PC-3 (cell line): ENCODE data around the gene SP140. TPM values are rescaled to one million over a fixed set of nuclear protein-coding genes. Genes with fewer than 3 reads are reported as not detected.

Experiments
- ATAC-seq: fragments of 200-7000 bp; cut with Tn5 transposase; 2 replicates; pipeline ENCODE4 v1.9.1; 2020; ENCODE audit warnings: mild to moderate bottlenecking, moderate library complexity
- BruUV-seq: library from RNA; stranded (reverse); fragments of 400-500 nt; replicated peaks from 2 replicates; lab custom pipeline; 2021; lab: Mats Ljungman, UMichigan
- CTCF ChIA-PET: fragments of 300-600 bp; sonication (Branson Sonifier 250); formaldehyde crosslinking; loops from one replicate; lab custom pipeline; 2022; ENCODE audit warnings: antibody characterized with exemption; lab: Charles Lee
- POLR2A ChIA-PET: fragments of 300-600 bp; sonication (Branson Sonifier 250); formaldehyde crosslinking; loops from one replicate; lab custom pipeline; 2022; ENCODE audit warnings: antibody characterized with exemption; ENCODE audit not compliant: unreplicated experiment; lab: Charles Lee
- DNase-seq: peaks from one replicate; pipeline ENCODE4 v3.0.0-alpha.2; 2015
- H2AFZ ChIP-seq: fragments of 300-600 bp; sonication (generic); 2 replicates; pipeline ENCODE4 v1.6.0; 2016; ENCODE audit warnings: antibody characterized with exemption, low read length
- H3F3A ChIP-seq: fragments of 300-600 bp; sonication (generic); one replicate; pipeline ENCODE4 v1.6.0; 2017; ENCODE audit warnings: antibody characterized with exemption, low read length, control low read depth, mild to moderate bottlenecking; ENCODE audit not compliant: unreplicated experiment
- H3K27ac ChIP-seq: fragments of 300-600 bp; sonication (generic); 2 replicates; pipeline ENCODE4 v1.5.1; 2016; ENCODE audit warnings: mild to moderate bottlenecking, low read length
- H3K27me3 ChIP-seq: fragments of 300-600 bp; sonication (generic); 2 replicates; pipeline ENCODE4 v1.6.1; 2016; ENCODE audit warnings: low read length, mixed read lengths
- H3K36me3 ChIP-seq: fragments of 300-600 bp; sonication (generic); 2 replicates; pipeline ENCODE4 v1.6.1; 2016; ENCODE audit warnings: low read depth, mixed run types, low read length, mixed read lengths
- H3K4me1 ChIP-seq: fragments of 300-600 bp; sonication (generic); 2 replicates; pipeline ENCODE4 v1.5.1; 2016; ENCODE audit warnings: low read length; ENCODE audit not compliant: insufficient read depth
- H3K4me2 ChIP-seq: fragments of 300-600 bp; sonication (generic); 2 replicates; pipeline ENCODE4 v1.6.0; 2016; ENCODE audit warnings: low read length
- H3K4me3 ChIP-seq: fragments of 300-600 bp; sonication (generic); 2 replicates; pipeline ENCODE4 v1.5.1; 2016; ENCODE audit warnings: mild to moderate bottlenecking, low read length, mixed read lengths
- H3K79me2 ChIP-seq: fragments of 300-600 bp; sonication (generic); 2 replicates; pipeline ENCODE4 v1.6.1; 2017; ENCODE audit warnings: low read length, mixed read lengths
- H3K9ac ChIP-seq: fragments of 300-600 bp; sonication (generic); 2 replicates; pipeline ENCODE4 v1.6.0; 2016; ENCODE audit warnings: mild to moderate bottlenecking, low read length
- H3K9me2 ChIP-seq: fragments of 300-600 bp; sonication (generic); replicated peaks from 2 replicates; pipeline ENCODE4 v1.6.1; 2016; ENCODE audit warnings: mixed run types, low read length, mixed read lengths
- H3K9me3 ChIP-seq: fragments of 300-600 bp; sonication (generic); 2 replicates; pipeline ENCODE4 v1.6.1; 2016; ENCODE audit warnings: low read length, mixed read lengths
- H4K20me1 ChIP-seq: fragments of 300-600 bp; sonication (generic); 2 replicates; pipeline ENCODE4 v1.6.1; 2016; ENCODE audit warnings: low read length, mixed read lengths
- EZH2 ChIP-seq: fragments of 300-600 bp; sonication (generic); IDR thresholded peaks from one replicate; pipeline ENCODE4 v1.6.1; 2017; ENCODE audit warnings: antibody characterized with exemption, mild to moderate bottlenecking, low read length; ENCODE audit not compliant: unreplicated experiment
- EZH2phosphoT487 ChIP-seq: fragments of 300-600 bp; sonication (generic); IDR thresholded peaks from 2 replicates; pipeline ENCODE4 v1.6.1; 2018; ENCODE audit warnings: mild to moderate bottlenecking, antibody characterized with exemption, low read length, borderline replicate concordance
- intact Hi-C: fragments of 100-400 bp; cut with micrococcal nuclease; formaldehyde crosslinking; loops from 2 replicates; pipeline ENCODE4 v1.9.0; 2023
- total RNA-seq: library from RNA; depleted of rRNA; stranded (reverse); fragments of >200 nt; gene quantifications from 2 replicates; pipeline ENCODE4 v1.2.3, GENCODE V29; 2014
- TF ChIP-seq, protein P1 (sequence below): fragments of 300-600 bp; sonication (generic); conservative IDR thresholded peaks from 2 replicates; pipeline ENCODE4 v1.5.1; 2017; ENCODE audit warnings: antibody characterized with exemption, low read depth, mild to moderate bottlenecking, low read length

SP140 gene
- total RNA-seq, 1 experiment from 2014 or later: not detected

DNA sequence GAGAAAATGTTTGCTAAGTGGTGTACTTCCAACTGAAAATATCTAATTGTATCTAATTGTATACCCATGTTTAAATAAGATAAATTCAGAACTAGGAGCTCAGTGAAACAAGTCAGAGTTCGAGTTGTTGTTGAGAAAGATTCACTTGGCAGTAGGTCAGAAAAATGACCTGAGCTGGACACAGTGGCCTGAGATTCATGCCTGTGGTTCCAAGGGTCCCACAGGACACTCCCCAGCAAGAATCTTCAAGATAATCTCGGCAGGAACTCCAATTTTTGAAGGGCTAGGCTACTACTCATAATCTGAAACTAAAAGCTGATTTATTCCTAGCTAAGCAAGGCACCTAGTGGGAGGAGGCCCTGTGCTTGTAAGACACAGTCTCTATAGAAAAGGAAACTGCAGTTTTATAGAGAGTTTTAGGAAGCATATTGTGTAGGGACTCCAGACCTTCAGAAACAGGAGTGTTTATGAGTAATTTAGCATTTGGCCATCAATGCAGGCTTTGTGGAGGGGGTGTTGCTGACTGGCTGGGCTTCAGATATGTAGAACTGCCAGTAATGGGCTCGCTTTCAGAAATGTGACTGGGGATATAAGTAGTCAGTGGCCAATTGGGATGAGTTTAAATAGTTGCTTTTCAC, 43.2 kb downstream of the SP140 start:
- CTCF ChIA-PET: no interaction called here

DNA sequence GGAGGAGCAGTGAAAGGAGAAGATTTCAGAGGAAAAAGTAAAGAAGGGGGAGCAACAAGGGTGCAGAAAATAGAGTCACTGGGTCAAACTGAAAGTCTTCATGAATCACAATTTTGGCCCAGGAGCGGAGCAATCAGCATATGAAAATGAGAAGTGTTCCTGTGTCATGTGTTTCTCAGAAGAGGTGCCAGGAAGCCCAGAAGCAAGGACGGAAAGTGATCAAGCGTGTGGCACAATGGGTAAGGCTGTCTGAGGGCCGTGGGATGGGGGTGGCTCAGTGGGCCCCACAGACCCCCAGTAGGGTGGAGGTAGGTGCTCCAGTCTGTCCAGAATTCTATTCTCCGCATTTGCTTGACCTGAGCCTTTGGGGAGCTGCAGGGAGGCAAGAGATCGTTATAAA, 44.2 kb downstream of the SP140 start:
- Histone ChIP-seq H2AFZ (no peak overlapping the region), H3K27me3 (no peaks in the 10 kb centered on the region), H3K4me3 (no peak overlapping the region), H3K79me2 (no peaks in the 10 kb centered on the region), H3K9ac (no peak overlapping the region), H3K9me2 (no peaks in the 10 kb centered on the region), H3K4me1 (no peaks in the 10 kb centered on the region), H3K36me3 (no peaks in the 10 kb centered on the region), H3K27ac (no peak overlapping the region), H3K9me3 (peaks cover 5% of the 10 kb centered on the region; the same call in 1 of the 2 replicates), H3F3A (no peaks in the 10 kb centered on the region), H3K4me2 (no peak overlapping the region), H4K20me1 (no peaks in the 10 kb centered on the region)
- POLR2A ChIA-PET: interaction anchor here (0.6 kb wide), 1 partner anchor 1491 kb away, joined by 12 read pairs; no protein-coding TSS in a partner anchor
- BruUV-seq: no TSS peak
- intact Hi-C loops: no loop called here
- DNase-seq (no peak), ATAC-seq (no peak)
- no peak for TF ChIP-seq EZH2
- TF ChIP-seq EZH2phosphoT487: no peak
- TF ChIP-seq, protein P1, sequence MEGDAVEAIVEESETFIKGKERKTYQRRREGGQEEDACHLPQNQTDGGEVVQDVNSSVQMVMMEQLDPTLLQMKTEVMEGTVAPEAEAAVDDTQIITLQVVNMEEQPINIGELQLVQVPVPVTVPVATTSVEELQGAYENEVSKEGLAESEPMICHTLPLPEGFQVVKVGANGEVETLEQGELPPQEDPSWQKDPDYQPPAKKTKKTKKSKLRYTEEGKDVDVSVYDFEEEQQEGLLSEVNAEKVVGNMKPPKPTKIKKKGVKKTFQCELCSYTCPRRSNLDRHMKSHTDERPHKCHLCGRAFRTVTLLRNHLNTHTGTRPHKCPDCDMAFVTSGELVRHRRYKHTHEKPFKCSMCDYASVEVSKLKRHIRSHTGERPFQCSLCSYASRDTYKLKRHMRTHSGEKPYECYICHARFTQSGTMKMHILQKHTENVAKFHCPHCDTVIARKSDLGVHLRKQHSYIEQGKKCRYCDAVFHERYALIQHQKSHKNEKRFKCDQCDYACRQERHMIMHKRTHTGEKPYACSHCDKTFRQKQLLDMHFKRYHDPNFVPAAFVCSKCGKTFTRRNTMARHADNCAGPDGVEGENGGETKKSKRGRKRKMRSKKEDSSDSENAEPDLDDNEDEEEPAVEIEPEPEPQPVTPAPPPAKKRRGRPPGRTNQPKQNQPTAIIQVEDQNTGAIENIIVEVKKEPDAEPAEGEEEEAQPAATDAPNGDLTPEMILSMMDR: no peak
- CTCF ChIA-PET: no interaction called here

More for the DNA sequence above, 43.2 kb downstream of the SP140 start:
- no peaks in the 10 kb centered on the region for H3K36me3 ChIP-seq
- POLR2A ChIA-PET: no interaction called here
- H3K9me3 ChIP-seq: peaks cover 5% of the 10 kb centered on the region; the same call in 1 of the 2 replicates
- no peaks in the 10 kb centered on the region for H4K20me1 ChIP-seq
- no peak overlapping the region for H3K4me2 ChIP-seq
- no peaks in the 10 kb centered on the region for H3F3A ChIP-seq
- H3K9ac ChIP-seq: no peak overlapping the region
- H3K9me2 ChIP-seq: no peaks in the 10 kb centered on the region
- BruUV-seq: no TSS peak
- DNase-seq (no peak), ATAC-seq (no peak)
- no peaks in the 10 kb centered on the region for H3K79me2 ChIP-seq
- H2AFZ ChIP-seq: no peak overlapping the region
- intact Hi-C loops: no loop called here
- no peak overlapping the region for H3K27ac ChIP-seq
- no peaks in the 10 kb centered on the region for H3K27me3 ChIP-seq
- H3K4me3 ChIP-seq: no peak overlapping the region
- H3K4me1 ChIP-seq: no peaks in the 10 kb centered on the region
- TF ChIP-seq, protein P1: no peak

DNA sequence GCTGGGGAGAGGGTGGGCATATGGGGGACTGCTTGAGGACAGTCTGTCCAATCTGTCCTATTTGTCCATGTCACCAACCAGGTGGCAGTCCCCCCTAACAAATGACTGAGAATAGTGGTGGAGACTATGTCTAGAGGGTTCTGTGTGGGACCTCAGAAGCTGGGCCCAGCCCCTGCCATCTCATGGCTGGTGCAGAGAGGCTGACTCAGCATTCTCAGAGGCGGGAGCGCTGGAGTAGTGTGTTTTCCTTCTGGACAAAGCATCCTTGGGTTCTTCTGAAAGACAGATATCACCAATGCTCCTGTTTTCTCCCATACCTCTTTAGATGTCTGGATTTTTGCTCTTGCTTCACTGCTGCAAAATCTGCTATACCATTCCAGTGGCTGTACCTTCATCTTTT, 57.4 kb downstream of the SP140 start:
- H2AFZ ChIP-seq: no peak overlapping the region
- no peak overlapping the region for H3K4me2 ChIP-seq
- H3K9me2 ChIP-seq: no peaks in the 10 kb centered on the region
- no peak overlapping the region for H3K27ac ChIP-seq
- intact Hi-C loops: no loop called here
- H3K9me3 ChIP-seq: no peaks in the 10 kb centered on the region
- no peaks in the 10 kb centered on the region for H3K36me3 ChIP-seq
- no peaks in the 10 kb centered on the region for H3F3A ChIP-seq
- no TSS peak for BruUV-seq
- DNase-seq (no peak), ATAC-seq (no peak)
- H4K20me1 ChIP-seq: no peaks in the 10 kb centered on the region
- no peaks in the 10 kb centered on the region for H3K27me3 ChIP-seq
- no peaks in the 10 kb centered on the region for H3K4me1 ChIP-seq
- H3K4me3 ChIP-seq: no peak overlapping the region
- ChIA-PET POLR2A (no interaction called here), CTCF (no interaction called here)
- TF ChIP-seq EZH2 (no peak), EZH2phosphoT487 (no peak)
- TF ChIP-seq, protein P1: no peak
- no peak overlapping the region for H3K9ac ChIP-seq
- no peaks in the 10 kb centered on the region for H3K79me2 ChIP-seq
